ENCODE measurements around the gene PTPRB. TPM values are rescaled to one million over a fixed set of nuclear protein-coding genes. Genes with fewer than 3 reads are reported as not detected.

Gene PTPRB
- total RNA-seq, 6 experiments from 2014 or later: 2.6 to 4.3 (median 3.1) TPM

DNA sequence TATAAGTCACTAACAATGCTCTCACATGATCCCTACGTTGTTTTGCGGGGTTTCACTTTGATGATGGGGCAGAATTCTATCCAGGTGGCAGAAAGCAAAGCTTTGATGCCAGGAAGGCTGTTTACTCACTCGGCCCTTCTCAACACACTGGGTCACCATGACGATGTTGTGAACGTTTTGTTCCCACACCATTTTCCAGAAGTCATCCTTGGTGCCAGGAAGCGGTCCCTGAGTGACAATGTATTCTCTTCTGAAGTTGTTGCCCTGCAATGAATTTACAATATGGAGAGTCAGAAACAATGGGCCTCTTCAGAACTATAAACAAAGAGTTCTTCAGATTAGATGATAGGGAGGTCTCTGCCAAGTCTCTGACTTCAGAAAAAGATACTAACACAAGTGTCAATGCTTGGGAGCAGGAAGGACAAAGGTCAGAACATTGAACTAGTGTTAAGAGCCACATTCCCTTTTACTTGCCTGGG lies 101.3 kb downstream of the PTPRB start:
- Mint-ChIP-seq H3K27ac (no peak overlapping the region), H3K27me3 (ENCODE audit: insufficient read depth) (no peaks in the 10 kb centered on the region), H3K4me3 (no peak overlapping the region), H3K9me3 (no peaks in the 10 kb centered on the region), H3K4me1 (ENCODE audit: low read depth) (peaks cover 8% of the 10 kb centered on the region), H3K36me3 (ENCODE audit: low read depth) (peaks cover 16% of the 10 kb centered on the region)
- no peak for DNase-seq
- TF ChIP-seq, protein P1, sequence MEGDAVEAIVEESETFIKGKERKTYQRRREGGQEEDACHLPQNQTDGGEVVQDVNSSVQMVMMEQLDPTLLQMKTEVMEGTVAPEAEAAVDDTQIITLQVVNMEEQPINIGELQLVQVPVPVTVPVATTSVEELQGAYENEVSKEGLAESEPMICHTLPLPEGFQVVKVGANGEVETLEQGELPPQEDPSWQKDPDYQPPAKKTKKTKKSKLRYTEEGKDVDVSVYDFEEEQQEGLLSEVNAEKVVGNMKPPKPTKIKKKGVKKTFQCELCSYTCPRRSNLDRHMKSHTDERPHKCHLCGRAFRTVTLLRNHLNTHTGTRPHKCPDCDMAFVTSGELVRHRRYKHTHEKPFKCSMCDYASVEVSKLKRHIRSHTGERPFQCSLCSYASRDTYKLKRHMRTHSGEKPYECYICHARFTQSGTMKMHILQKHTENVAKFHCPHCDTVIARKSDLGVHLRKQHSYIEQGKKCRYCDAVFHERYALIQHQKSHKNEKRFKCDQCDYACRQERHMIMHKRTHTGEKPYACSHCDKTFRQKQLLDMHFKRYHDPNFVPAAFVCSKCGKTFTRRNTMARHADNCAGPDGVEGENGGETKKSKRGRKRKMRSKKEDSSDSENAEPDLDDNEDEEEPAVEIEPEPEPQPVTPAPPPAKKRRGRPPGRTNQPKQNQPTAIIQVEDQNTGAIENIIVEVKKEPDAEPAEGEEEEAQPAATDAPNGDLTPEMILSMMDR (IDR thresholded peaks at IDR 0.05): no peak

DNA sequence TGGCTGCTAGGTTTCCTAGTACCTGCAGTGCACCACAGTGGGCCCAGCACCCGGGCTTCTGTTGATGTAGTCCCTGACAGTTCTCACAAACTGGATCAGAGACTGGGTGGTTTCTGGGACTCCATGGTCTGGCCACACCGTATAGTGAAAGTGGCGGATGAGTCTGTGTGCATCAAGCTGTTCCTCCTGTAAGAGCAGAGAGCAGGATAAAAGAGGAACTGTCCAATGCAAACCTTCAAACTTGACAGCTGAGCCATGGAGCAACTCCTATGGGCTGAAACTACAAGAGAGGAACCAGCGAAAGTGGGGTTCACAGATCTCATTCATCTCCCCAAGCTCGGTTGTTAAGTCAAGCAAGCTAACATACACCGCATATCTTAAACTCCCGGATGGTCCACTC lies 102.8 kb downstream of the PTPRB start:
- no peaks in the 10 kb centered on the region for H3K27me3 Mint-ChIP-seq (ENCODE audit: insufficient read depth)
- no peak overlapping the region for H3K27ac Mint-ChIP-seq
- TF ChIP-seq, protein P1 (IDR thresholded peaks at IDR 0.05): no peak
- DNase-seq: no peak
- H3K36me3 Mint-ChIP-seq (ENCODE audit: low read depth): peaks cover 16% of the 10 kb centered on the region
- no peaks in the 10 kb centered on the region for H3K9me3 Mint-ChIP-seq
- no peak overlapping the region for H3K4me3 Mint-ChIP-seq
- no peaks in the 10 kb centered on the region for H3K4me1 Mint-ChIP-seq (ENCODE audit: low read depth)

DNA sequence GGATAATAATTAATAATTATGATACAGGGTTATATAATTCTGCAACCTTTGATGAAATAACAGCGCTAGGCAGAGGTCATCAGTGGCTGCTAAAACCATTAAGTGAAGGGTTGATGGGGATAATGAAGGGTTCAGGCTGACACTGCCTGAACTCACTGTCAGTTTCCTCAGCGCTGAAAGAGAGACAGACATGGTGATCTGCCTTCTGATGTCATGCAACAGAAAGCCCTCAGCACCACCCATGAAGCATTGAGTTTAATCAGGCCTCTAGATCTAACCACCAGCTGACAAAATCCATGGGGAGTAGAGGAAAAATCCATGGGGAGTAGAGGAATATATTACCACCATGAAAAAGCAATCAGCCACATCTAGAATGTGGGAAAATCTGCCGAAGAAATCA lies 107.6 kb downstream of the PTPRB start:
- TF ChIP-seq, protein P1 (IDR thresholded peaks at IDR 0.05): no peak
- no peak overlapping the region for H3K4me3 Mint-ChIP-seq
- no peak overlapping the region for H3K27ac Mint-ChIP-seq
- DNase-seq: no peak
- H3K27me3 Mint-ChIP-seq (ENCODE audit: insufficient read depth): peaks cover 2% of the 10 kb centered on the region; the same call in 1 of the 2 replicates
- peaks cover 6% of the 10 kb centered on the region for H3K36me3 Mint-ChIP-seq (ENCODE audit: low read depth)
- H3K9me3 Mint-ChIP-seq: no peaks in the 10 kb centered on the region
- no peaks in the 10 kb centered on the region for H3K4me1 Mint-ChIP-seq (ENCODE audit: low read depth)

DNA sequence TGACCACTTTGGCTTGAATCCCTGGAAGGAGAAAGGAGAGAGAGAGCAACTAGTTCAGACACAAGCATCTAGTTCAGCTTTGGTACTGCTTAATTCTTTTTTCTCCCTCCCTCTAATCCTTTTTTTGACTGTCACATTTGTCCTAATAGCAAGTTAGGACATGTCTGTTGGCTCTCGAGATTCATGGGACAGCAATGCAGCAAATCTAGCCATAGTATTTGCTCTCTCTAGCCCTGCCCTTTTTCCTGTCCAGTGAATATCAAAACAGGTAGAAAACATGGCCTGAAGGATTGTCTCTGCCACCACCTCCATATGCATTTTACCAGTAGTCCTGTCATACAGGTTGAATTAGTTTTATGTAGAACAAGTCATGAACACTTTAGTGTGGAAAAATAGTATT lies 116.4 kb downstream of the PTPRB start:
- Mint-ChIP-seq H3K27me3 (ENCODE audit: insufficient read depth) (no peaks in the 10 kb centered on the region), H3K4me1 (ENCODE audit: low read depth) (peaks cover 9% of the 10 kb centered on the region)

DNA sequence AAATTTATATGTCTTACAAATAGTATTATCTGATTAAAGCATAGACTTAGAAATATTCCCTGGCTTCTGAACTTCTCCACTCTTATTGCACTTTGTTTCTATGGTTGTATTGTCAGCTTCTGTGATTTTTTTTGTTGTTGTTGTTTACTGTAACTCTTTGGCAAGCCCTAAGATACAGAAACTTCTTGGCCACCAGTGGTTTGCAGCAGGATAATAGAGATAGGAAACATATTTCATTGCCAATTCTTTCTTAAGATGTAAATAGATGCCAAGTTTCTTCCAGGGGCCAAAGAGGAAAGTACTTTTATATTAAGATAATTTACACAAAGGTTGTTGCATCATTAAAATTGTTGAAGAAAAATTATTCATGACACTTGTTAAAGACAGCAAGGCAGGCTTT lies 123.8 kb downstream of the PTPRB start:
- Mint-ChIP-seq H3K4me1 (ENCODE audit: low read depth) (peaks cover 9% of the 10 kb centered on the region), H3K9me3 (no peaks in the 10 kb centered on the region), H3K36me3 (ENCODE audit: low read depth) (no peaks in the 10 kb centered on the region), H3K27me3 (ENCODE audit: insufficient read depth) (peaks cover 4% of the 10 kb centered on the region), H3K27ac (no peak overlapping the region), H3K4me3 (no peak overlapping the region)
- no peak for DNase-seq
- TF ChIP-seq, protein P1 (IDR thresholded peaks at IDR 0.05): no peak

More for the DNA sequence above, 116.4 kb downstream of the PTPRB start:
- Mint-ChIP-seq H3K4me3 (no peak overlapping the region), H3K27ac (no peak overlapping the region), H3K36me3 (ENCODE audit: low read depth) (no peaks in the 10 kb centered on the region; the same call in 1 of the 2 replicates), H3K9me3 (no peaks in the 10 kb centered on the region)
- TF ChIP-seq, protein P1 (IDR thresholded peaks at IDR 0.05): no peak
- no peak for DNase-seq

DNA sequence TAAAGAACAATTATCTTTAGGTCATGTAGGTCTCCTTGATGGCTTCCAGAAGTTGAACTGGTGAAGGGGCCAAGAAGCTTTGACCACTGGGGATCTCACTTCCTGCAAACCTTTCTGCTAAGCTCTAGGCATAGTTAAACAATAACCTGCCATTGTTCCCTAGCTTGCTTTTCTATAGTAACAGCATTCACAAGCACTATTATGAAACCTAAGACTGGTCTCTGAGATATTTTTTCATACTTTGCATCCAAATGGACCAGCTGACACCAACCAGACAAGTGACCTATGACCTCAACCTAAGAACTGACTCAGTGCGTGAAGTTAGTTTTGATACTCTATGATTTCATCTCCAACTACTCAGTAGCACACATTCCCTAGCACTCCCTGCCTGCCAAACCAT lies 129.1 kb downstream of the PTPRB start:
- H3K4me1 Mint-ChIP-seq (ENCODE audit: low read depth): no peaks in the 10 kb centered on the region

More for the DNA sequence above, 129.1 kb downstream of the PTPRB start:
- no peaks in the 10 kb centered on the region for H3K9me3 Mint-ChIP-seq
- TF ChIP-seq, protein P1 (IDR thresholded peaks at IDR 0.05): no peak
- no peak for DNase-seq
- H3K36me3 Mint-ChIP-seq (ENCODE audit: low read depth): no peaks in the 10 kb centered on the region
- H3K27me3 Mint-ChIP-seq (ENCODE audit: insufficient read depth): no peaks in the 10 kb centered on the region; the same call in 1 of the 2 replicates
- H3K27ac Mint-ChIP-seq: no peak overlapping the region
- H3K4me3 Mint-ChIP-seq: no peak overlapping the region
